Karpas-422 (cell line): ENCODE measurements around the gene C20orf144. TPM values are rescaled to one million over a fixed set of nuclear protein-coding genes. Genes with fewer than 3 reads are reported as not detected.
A peak's percentile ranks its signal among the peaks of the same experiment; 100 is the strongest.

Source experiments
- DNase-seq: peaks from one replicate; pipeline ENCODE4 v3.0.0-alpha.2; 2015
- H2AFZ ChIP-seq: fragments of 200-600 bp; sonication (generic); 2 replicates; pipeline ENCODE4 v1.6.1; 2014; ENCODE audit warnings: antibody characterized with exemption, low read length, mixed read lengths
- H3K27ac ChIP-seq: fragments of 200-600 bp; sonication (generic); 2 replicates; pipeline ENCODE4 v1.5.1; 2014; ENCODE audit warnings: mild to moderate bottlenecking, low read length, moderate library complexity
- H3K27me3 ChIP-seq: fragments of 200-600 bp; sonication (generic); 2 replicates; pipeline ENCODE4 v1.6.1; 2014; ENCODE audit warnings: low read length, mixed read lengths
- H3K36me3 ChIP-seq: fragments of 200-600 bp; sonication (generic); 2 replicates; pipeline ENCODE4 v1.6.1; 2014; ENCODE audit warnings: low read length, mixed read lengths; ENCODE audit not compliant: insufficient read depth
- H3K4me1 ChIP-seq: fragments of 200-600 bp; sonication (generic); 2 replicates; pipeline ENCODE4 v1.6.1; 2014; ENCODE audit warnings: mild to moderate bottlenecking, low read length, mixed read lengths
- H3K4me2 ChIP-seq: fragments of 200-600 bp; sonication (generic); 2 replicates; pipeline ENCODE4 v1.6.1; 2014; ENCODE audit warnings: low read length, low read depth, mild to moderate bottlenecking; ENCODE audit not compliant: poor library complexity, severe bottlenecking
- H3K4me3 ChIP-seq: fragments of 200-600 bp; sonication (generic); 2 replicates; pipeline ENCODE4 v1.5.1; 2014; ENCODE audit warnings: mild to moderate bottlenecking, antibody characterized with exemption, low read length, mixed read lengths
- H3K79me2 ChIP-seq: fragments of 200-600 bp; sonication (generic); 2 replicates; pipeline ENCODE4 v1.6.1; 2014; ENCODE audit warnings: mild to moderate bottlenecking, low read length, mixed read lengths
- H3K9ac ChIP-seq: fragments of 200-600 bp; sonication (generic); 2 replicates; pipeline ENCODE4 v1.6.0; 2014; ENCODE audit warnings: low read length
- H3K9me2 ChIP-seq: fragments of 200-600 bp; sonication (generic), shearing (Covaris generic); replicated peaks from 2 replicates; pipeline ENCODE4 v1.6.0; 2014; ENCODE audit warnings: mild to moderate bottlenecking, low read length, moderate library complexity; ENCODE audit not compliant: insufficient read depth
- H3K9me3 ChIP-seq: fragments of 300-700, 200-600 bp; sonication (generic); 2 replicates; pipeline ENCODE4 v1.6.1; 2014; ENCODE audit warnings: low read length, mixed read lengths
- H4K20me1 ChIP-seq: fragments of 200-600 bp; sonication (generic); 2 replicates; pipeline ENCODE4 v1.6.1; 2014; ENCODE audit warnings: mild to moderate bottlenecking, antibody characterized with exemption, low read length, low read depth; ENCODE audit not compliant: insufficient read depth
- total RNA-seq: library from RNA; depleted of rRNA; stranded (reverse); fragments of >200 nt; shearing (Covaris generic); gene quantifications from 2 replicates; pipeline ENCODE4 v1.2.3, GENCODE V29; 2014; ENCODE audit warnings: low replicate concordance

C20orf144 gene
- total RNA-seq, 1 experiment from 2014 or later, result 0.45 TPM

DNA sequence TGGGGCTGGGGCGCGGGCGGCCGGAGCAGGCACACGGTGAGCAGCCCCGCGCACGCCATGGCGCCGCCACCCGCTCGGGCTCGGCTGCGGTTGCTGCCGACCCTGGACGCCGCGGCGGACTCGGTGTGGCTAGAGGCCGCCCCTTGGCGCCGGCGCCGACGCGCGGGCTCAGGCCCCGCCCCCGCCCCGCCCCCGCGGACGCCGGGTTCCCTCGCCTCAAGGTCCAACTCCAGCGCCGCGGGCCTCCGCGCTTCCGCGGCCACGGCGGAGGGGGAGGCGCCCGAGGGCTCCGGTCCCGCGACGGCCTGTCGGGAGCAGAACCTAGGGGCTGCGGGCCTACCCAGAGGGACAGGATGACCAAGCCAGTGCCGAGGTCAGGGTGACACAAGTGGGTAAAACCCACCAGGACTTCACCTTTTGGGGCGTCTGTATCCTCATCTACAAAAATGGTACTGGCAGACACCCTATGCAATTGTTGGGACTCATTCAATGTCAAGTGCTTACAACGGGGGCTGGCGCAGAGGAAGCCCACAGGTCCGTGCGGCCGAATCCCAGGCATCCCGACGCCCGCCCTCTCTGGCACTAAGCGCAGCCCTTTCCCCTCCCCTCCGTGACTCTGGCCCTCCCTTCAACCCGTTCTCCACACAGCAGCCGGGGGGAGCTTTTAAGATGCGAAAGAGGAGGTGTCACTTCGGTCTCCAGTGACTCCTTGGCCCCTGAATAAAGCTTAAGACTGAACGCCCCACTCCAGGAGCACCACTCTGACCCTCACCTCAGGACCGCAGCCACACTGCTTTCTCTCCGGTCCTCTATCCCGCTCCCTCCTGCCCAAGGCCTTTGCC is 12.4 kb downstream of the C20orf144 start, which contains the start of gene NECAB3:
Gene NECAB3, minus strand, starts transcription at position 135 of the 842 bp plus-strand sequence. Its CDS starts 76 bp downstream, at position 59.
- no peaks in the 10 kb centered on the region for H3K27me3 ChIP-seq
- DNase-seq, result peak; percentile 90
- H3K79me2 ChIP-seq, result peaks cover 30% of the 10 kb centered on the region
- H2AFZ ChIP-seq, result peak within 1 kb of the TSS; percentile 14; the same call in 1 of the 2 replicates
- peak within 1 kb of the TSS; percentile 88 for H3K4me2 ChIP-seq
- H3K4me3 ChIP-seq, result peak within 1 kb of the TSS; percentile 80
- H3K27ac ChIP-seq, result peak within 1 kb of the TSS; percentile 89
- no peaks in the 10 kb centered on the region for H3K9me3 ChIP-seq
- H3K9ac ChIP-seq, result peak within 1 kb of the TSS; percentile 89
- H3K36me3 ChIP-seq, result peaks cover 16% of the 10 kb centered on the region; the same call in 1 of the 2 replicates
- no peaks in the 10 kb centered on the region for H4K20me1 ChIP-seq
- peaks cover 64% of the 10 kb centered on the region for H3K4me1 ChIP-seq
- H3K9me2 ChIP-seq, result no peaks in the 10 kb centered on the region

DNA sequence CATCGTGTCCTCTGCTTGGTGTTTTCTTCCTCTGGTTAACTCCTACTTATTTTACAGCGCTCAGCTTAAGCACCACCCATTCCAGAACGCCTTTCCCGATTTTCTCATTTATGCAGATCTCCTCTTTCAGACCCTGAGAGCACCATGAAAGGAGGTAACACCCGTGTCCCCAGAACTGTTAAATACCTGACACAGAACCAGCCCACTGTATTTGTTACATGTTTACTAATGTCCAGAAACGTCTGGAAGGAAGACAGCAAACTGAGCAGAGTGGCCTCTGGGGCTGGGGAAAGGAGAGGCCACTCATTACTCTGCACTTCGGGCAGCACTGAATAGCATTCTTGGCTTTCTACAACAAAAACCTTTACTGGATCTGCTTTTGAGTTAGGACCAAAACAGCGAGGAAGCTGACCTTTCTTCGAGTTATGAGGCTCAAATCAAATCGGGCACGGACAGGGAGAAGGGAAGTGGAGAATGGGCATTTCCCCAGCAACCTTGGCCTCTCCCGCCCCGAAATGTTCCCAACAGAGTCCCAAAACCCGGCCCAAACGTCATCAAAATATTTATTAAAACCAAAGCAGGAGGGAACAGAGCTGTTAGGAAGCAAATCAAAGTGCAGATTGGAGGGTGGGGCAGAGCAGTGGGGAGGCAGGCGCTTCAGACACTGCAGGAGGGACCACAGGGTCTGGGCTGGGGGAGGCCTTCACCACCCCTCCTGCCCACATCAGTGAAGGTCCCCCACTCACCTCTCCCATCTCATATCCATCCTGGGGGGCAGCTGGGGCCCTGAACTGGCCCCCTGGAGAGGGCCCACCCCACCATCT is 13.2 kb downstream of the C20orf144 start:
- H3K36me3 ChIP-seq, result peaks cover 16% of the 10 kb centered on the region; the same call in 1 of the 2 replicates
- H3K27ac ChIP-seq, result peak overlapping the region; percentile 85
- H3K79me2 ChIP-seq, result peaks cover 34% of the 10 kb centered on the region
- H3K9me2 ChIP-seq, result no peaks in the 10 kb centered on the region
- peak overlapping the region; percentile 80; the same call in 1 of the 2 replicates for H3K4me3 ChIP-seq
- H2AFZ ChIP-seq, result no peak overlapping the region
- no peaks in the 10 kb centered on the region for H3K9me3 ChIP-seq
- H3K27me3 ChIP-seq, result no peaks in the 10 kb centered on the region
- peak overlapping the region; percentile 89 for H3K9ac ChIP-seq
- DNase-seq, result no peak
- peaks cover 64% of the 10 kb centered on the region for H3K4me1 ChIP-seq
- H3K4me2 ChIP-seq, result peak overlapping the region; percentile 88
- H4K20me1 ChIP-seq, result no peaks in the 10 kb centered on the region

DNA sequence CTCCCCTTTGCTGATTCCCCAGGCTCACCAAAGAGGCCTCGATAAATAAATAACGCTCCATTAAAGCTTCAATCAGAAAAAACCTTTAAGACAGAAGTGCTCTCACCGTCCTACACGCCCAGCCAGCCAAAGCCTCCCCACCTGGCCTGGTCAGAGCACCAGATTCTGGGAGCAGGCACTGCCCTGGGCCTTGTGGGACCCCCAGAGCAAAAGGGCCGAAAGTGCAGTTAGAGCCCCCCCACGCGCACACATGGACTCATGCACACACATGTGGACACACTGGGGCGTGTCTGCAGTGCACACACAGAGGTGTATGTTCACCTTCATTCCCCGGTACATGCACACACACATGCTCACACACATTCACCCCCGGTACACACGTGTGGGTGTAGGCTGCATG is 14.0 kb downstream of the C20orf144 start:
- Histone ChIP-seq H3K79me2 (peaks cover 39% of the 10 kb centered on the region), H3K9ac (no peak overlapping the region), H3K4me3 (no peak overlapping the region), H3K9me2 (no peaks in the 10 kb centered on the region), H3K36me3 (peaks cover 12% of the 10 kb centered on the region; the same call in 1 of the 2 replicates), H3K9me3 (no peaks in the 10 kb centered on the region), H3K27me3 (no peaks in the 10 kb centered on the region), H3K27ac (peak overlapping the region; percentile 85), H2AFZ (no peak overlapping the region), H3K4me1 (peaks cover 64% of the 10 kb centered on the region), H4K20me1 (no peaks in the 10 kb centered on the region), H3K4me2 (no peak overlapping the region)
- DNase-seq, result no peak

DNA sequence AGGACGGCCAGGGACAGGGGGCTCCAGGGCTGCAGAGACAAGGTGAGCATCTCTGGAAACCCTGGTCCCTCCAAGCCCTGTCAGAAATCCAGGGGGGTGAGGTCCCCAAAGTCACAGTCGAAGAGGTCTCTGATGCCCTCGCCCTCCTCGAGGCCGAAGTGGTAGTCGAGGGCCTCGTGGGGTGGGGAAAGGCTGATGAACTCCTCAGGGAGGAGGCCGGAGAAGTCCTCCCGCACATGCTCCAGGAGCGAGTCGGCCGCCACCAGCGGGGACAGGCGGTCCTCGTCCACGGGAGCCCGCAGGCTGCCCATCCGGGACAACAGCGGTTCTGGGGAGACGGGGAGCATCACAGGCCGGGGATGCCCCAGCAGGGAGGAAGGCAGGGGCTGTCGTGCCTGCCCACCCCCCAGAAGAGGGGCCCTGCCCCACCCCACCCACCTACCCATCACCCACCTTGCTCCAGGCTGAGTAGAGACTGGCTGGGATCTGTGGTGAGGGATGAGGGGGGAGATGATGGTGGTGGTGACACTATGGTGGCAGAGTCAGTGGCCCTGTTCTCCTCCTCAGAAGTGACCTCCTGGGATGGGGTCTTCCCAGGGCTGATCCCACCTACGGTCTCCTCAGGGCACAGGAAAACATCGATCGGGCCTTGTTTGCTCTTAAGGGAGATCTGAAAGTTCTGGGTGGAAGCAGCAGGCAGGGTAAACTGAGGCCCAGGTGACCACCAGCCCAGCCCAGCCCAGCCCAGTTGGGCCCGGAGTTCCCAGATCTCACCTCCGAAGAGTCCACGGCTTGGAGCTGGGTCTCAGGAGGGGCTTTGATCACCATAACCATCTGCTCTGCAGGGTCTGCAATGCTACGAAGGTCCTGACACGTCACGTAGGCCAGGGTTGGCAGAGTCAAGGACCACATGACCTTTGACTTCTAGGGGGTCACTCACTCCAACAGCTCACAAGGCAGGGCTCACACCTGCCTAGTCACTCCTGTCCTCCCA is 14.8 kb downstream of the C20orf144 start:
- H3K9me3 ChIP-seq, result no peaks in the 10 kb centered on the region
- no peak for DNase-seq
- H3K4me1 ChIP-seq, result peaks cover 64% of the 10 kb centered on the region
- H3K9me2 ChIP-seq, result no peaks in the 10 kb centered on the region
- no peak overlapping the region for H3K9ac ChIP-seq
- H4K20me1 ChIP-seq, result no peaks in the 10 kb centered on the region
- peaks cover 5% of the 10 kb centered on the region; the same call in 1 of the 2 replicates for H3K36me3 ChIP-seq
- no peak overlapping the region for H3K4me3 ChIP-seq
- H2AFZ ChIP-seq, result no peak overlapping the region
- no peaks in the 10 kb centered on the region for H3K27me3 ChIP-seq
- peaks cover 40% of the 10 kb centered on the region for H3K79me2 ChIP-seq
- H3K27ac ChIP-seq, result no peak overlapping the region
- H3K4me2 ChIP-seq, result no peak overlapping the region

DNA sequence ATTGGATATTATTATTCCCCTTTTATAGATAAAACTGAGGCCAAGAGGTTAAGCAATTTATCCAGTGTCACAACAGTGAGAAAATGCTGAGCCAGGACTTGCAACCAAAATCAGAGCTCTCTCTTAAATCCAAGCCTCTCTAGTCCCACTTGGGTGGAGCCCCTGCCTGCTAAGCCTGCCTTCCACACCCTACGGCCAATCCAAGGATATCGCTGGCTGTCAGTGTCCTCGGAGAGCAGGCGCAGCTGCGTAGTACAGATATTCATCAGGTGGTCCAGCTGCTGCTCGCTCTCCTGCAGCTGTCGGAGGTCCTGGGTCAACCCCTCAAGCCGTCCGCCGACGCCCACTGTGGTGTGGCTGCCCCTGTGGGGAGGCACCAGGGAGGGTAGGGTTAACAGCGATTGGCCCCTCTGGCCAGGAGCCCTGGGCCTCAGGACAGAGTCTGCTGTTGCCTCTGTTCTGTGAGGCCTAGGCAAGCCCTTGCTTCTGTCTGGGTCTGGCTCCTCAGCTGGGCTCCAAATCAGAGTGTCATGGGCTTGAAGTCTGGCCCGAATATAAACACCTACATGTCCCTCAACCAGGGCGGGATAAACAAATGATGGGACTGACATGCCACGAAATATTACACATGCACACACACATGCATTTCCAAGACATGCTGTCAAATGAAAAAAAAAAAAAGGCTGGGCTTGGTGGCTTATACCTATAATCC is 16.0 kb downstream of the C20orf144 start:
- H3K9me3 ChIP-seq, result no peaks in the 10 kb centered on the region
- H3K79me2 ChIP-seq, result peaks cover 40% of the 10 kb centered on the region
- H3K27ac ChIP-seq, result peak overlapping the region; percentile 92
- no peaks in the 10 kb centered on the region for H3K36me3 ChIP-seq
- H3K9me2 ChIP-seq, result no peaks in the 10 kb centered on the region
- H3K4me2 ChIP-seq, result no peak overlapping the region
- no peak for DNase-seq
- H3K4me1 ChIP-seq, result peaks cover 64% of the 10 kb centered on the region
- no peak overlapping the region for H3K4me3 ChIP-seq
- no peaks in the 10 kb centered on the region for H3K27me3 ChIP-seq
- H3K9ac ChIP-seq, result no peak overlapping the region
- no peak overlapping the region for H2AFZ ChIP-seq
- no peaks in the 10 kb centered on the region for H4K20me1 ChIP-seq

DNA sequence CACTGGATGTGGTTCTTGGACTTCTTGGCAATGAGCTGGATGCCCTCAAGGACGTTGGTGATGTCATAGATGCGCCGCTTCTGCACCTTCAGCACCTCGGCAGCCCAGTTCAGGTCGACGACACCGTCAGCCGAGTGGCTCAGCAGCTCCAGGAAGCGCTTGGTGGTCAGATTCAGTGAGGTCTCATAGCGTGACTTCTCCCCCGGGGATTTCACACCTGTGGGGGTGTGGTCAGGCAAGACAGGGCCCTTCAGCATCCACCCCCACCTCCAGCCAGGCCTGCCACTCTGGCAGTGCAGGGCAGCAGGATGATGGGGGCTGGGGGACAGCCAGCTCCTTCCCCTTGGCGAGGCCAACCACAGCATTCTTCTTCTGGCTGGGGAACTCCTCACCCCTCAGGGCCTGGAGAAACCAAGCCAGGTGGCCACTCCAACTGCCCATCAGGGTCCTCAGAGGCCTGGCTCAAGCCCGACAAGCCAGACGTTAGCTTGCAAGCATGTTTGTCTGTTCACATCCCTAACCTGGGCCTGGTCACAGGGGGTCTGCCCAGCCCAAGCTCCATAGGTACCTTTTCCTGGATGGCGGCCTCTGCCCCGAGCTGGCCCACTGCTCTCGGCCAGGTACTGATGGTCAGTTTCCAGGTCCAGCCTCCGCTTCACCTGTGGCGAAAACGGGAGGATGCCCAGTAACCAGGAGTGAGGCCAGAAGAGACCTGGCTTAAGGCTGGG is 17.8 kb downstream of the C20orf144 start:
- Histone ChIP-seq H3K79me2 (peaks cover 48% of the 10 kb centered on the region), H3K9me2 (no peaks in the 10 kb centered on the region), H3K36me3 (no peaks in the 10 kb centered on the region), H4K20me1 (peaks cover 12% of the 10 kb centered on the region; the same call in 1 of the 2 replicates), H3K27me3 (no peaks in the 10 kb centered on the region), H3K4me2 (peak overlapping the region; percentile 57), H3K9me3 (no peaks in the 10 kb centered on the region), H3K9ac (peak overlapping the region; percentile 66), H3K4me3 (peak overlapping the region; percentile 39; the same call in 1 of the 2 replicates), H3K27ac (peak overlapping the region; percentile 92), H2AFZ (no peak overlapping the region), H3K4me1 (peaks cover 68% of the 10 kb centered on the region)
- peak; percentile 91 for DNase-seq
